HL-60/S4 treated with phorbol 12-myristate 13-acetate at 8.2 ng/mL for 4 days and 3 days (cell line): Measurements from ENCODE around the gene SELPLG.
"Not testable (repeated sequence)": the region's sequence is repeated elsewhere in the genome, so short reads cannot be mapped to it uniquely, and the experiment has no call there.

ENCODE experiments used
- in situ Hi-C: fragments of 300-500 bp; cut with MboI; formaldehyde crosslinking; loops from 2 replicates; pipeline ENCODE4 v1.15.0; 2022; ENCODE audit warnings: low sequenced_read_pairs

SELPLG gene

DNA sequence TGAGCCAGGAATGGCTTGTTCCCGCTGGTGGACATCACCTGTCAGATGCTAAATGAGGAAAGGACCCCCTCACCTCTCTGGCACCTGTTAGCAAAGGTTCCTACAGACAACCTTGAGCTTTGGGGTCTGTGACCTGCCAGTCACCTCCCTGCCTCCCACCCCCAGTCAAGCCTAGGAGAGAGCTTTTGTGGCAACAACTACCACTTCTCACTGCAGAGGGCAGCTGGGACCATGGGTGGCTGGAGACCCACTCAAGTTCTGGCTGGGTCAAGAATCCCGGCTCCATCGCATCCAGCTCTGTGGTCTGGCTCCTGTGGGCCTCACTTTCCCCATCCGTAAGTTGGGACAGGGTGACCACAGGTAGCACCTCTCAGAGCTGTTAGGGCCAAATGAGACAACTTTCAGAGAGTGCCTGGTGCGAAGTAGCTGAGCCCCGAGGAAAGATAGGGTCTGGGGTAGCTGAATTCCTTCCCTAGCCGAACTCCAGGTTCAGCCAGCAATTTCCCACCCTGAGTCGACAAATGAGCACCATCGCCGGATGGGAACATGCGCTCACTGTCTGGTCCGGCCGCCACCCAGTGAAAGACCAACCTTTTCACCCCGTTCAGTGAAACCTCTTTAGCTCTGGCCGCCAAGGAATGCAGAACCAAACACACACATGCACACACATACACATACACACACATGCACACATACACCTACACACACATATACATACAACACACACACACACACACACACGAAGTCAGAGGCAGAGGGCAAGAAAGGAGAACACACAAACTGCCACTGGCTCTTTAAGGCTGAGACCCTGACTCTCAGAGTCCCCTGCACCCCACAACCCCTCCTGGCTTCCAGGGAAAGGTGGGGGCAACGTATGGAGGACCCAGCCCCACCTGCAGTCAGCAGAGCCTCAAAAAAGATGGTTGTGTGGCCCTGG, 37.7 kb downstream of the SELPLG start:
- in situ Hi-C loops, result no loop called here

DNA sequence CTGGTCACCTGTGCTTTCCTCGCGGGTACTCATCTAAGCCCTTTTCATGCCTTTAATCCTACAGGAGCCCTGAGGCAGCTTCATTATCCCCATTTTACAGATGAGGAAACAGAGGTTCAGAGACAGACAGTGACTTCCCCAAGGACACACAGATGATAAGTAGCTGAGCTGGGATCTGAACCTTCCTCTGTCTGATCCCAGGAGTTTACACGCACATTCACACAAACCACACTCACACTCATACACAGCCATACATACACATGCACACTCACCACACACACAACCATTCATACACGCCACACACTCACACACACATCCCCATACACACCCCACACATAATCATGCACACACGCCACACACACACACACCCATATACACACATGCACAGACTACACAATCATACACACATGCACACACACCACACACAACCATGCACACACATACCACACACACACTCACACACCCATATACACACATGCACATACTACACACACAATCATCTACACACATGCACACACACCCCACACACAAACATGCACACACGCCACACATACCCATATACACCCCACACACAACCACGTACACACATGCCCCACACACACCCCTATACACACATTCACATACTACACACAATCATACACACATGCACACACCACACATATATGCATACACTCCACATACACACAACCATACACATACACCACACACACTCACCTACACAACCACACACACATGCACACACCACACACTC, 38.6 kb downstream of the SELPLG start:
- in situ Hi-C loops, result no loop called here

DNA sequence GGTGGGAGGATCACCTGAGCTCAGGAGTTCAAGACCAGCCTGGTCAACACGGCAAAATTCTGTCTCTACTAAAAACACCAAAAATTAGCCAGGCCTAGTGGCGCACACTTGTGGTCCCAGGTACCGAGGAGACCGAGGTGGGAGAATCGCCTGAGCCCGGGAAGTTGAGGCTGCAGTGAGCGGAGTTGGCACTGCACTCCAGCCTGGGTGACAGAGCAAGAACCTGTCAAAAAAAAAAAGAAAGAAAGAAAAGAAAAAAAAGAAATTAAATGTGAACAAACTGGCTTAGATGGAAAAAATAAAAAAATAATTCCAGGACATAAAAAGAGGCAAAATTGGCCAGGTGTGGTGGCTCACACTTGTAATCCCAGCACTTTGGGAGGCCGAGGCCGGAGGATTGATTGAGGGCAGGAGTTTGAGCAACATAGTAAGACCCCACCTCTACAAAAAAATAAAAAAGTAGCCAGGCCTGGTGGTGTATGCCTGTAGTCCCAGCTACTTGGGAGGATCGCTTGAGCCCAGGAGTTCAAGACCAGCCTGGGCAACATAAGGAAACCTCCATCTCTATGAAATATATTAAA, 39.3 kb downstream of the SELPLG start:
- in situ Hi-C loops, result no loop called here

DNA sequence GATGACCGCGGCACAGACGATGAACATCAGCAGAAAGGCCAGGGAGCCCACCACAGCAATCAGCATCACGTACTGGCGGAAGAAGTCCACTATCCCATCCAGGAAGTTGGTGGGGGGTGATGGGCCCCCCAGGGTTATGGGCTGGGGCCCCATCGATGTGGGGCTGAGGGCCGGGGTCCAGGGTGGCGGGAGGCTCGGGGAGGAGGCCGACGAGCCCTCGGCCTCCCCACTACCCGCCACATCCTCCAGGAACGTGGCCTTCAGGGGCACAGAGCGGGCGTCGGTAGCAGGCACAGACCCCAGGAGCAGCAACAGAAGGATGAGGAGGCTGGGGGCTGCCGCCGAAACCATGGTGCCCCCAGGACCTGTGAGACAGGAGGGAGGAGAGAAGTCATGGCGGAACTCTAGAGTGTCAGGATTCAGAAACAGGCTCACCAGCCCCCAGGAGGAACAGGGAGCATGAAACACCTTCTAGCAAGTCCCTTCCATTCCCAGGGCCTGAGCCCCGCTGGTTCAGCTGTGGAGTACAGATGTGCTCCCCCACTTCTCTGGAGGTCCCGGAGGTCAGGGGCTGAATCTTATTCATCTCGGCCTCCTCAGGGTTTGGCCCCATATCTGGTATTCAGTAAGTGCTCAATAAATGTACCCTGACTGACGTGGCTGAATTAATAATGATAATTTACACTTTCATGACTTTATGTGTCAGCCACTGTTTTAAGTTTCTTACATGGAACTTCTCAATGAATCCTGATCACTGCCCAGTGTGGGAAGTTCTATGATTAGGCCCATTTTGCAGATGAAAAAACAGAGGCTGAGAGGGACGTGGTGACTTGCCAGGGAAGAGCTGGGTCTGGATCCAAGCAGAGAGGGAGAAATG, 41.4 kb downstream of the SELPLG start:
- in situ Hi-C loops, result no loop called here

DNA sequence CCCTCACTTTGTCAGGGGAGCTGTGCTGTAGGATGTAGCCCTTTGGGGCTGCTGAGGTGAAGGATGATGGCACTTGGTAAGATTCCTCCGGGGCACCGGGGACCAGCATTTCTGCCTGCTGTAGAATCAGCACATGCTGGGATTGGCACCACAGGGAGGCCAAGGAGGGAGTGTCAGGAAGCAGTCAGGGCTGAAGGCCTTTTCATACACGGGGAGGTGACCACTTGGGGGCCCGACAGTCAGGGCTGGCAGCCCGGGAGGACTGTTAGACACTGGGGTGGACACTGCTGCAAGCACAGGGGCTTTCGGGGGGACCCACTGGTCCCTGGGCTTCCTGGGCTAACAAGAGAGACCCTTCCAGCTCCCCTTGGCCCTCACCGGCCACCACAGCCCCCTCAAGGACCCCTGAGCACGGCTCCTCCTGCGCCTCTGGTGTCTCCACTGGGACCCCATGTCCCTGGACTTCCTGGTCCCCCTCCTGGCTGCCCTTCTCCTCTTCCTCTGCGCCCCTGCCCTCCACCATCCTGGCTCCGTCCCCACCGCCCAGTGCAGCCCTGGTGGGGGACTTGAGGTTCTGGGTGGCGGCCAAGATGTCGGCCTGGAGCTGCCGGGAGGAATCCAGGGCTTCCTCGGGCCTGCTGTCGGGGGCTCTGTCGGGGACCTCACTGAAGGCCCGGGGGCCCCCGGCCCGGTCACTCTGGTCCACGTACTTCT, 42.3 kb downstream of the SELPLG start:
- in situ Hi-C loops, result no loop called here

DNA sequence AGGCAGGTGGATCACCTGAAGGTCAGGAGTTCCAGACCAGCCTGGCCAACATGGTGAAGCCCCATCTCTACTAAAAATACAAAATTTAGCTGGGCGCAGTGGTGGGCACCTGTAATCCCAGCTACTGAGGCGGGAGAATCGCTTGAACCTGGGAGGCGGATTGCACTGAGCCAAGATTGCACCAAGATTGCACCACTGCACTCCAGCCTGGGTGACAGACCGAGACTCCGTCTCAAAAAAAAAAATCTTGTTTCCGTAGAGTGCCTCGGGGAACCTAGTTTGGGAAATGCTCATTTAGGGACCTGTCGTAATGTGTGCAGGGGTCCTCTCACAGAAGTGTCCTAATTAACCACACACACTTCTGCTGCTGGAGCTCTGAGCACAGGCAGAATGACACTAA, 43.2 kb downstream of the SELPLG start:
- in situ Hi-C loops, result not testable (repeated sequence)

DNA sequence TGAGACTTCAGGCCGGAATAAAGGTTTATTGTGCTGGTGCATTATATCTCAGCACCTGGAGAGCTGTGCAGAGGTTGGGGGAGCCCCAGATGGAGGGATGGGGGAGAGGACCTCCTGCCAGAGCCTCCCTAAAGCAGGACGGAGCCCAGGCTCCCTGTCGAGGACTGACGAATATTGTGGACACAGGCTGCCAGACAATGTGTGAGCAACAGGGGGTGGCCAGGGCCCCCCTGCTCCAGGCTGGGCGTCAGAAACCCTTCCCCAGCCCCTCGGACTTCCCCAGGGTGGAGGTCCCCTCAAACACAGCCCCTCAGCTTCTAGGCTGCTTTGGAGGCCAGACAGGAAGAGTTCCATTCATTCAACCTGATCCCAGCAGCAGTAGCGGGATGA, 43.9 kb downstream of the SELPLG start:
- in situ Hi-C loops, result no loop called here

DNA sequence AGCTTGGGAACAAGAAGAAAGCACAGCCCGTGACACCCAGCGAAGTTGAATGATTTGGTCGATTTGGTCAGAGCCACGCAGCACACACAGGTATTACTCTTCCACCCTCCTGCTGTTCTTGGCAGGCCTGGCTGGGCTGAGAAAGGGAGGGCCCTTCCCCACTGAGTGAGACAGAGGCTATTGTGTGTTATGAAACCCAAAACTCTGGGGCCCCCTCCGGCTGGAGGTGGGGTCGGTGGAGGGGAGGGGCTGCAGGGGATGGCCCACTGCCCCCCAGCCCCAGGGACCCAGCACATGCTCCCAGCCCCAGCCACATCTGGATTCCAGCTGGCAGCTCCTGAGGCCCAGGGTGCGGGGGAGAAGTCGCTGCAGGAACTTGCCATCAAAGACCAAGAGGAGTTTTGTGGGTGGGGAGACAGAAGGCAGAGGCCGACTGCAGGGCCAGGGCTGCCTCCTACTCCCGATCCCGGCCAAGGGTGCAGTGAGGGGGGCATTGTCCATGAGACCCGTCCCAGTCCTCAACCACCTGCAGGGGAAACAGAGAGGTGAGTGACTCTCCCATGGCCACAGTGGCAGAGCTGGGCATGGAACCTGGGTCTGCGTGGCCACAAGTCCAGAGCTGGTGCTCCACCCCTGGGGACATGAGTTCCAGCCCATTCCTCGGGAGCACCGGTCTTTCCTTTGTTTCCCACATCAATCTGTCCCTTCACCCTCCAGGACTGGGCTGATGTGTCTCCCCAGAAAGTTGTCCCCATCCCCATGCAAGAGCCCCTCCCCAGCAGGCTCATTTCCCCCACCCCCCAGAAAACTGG, 44.5 kb downstream of the SELPLG start:
- in situ Hi-C loops, result no loop called here

DNA sequence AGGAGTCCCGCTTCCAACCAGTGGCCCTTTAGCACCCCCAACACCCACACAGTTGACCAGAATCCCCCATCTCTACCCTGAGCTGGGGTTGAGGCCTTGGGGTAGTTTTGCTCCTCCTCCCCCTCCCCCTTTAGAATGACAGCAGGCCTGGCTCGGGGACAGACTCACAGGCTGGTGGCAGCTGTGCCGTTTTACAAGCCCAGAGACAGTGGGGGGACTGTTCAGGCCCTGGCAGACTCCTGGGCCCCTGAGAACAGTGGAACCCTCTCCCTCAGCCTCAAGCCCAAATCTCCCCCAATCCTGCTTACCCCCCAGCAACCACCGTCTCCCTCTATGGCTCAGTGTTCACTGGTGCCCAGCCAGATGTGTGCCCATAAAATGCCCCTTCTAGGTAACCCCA, 45.9 kb downstream of the SELPLG start:
- in situ Hi-C loops, result no loop called here

DNA sequence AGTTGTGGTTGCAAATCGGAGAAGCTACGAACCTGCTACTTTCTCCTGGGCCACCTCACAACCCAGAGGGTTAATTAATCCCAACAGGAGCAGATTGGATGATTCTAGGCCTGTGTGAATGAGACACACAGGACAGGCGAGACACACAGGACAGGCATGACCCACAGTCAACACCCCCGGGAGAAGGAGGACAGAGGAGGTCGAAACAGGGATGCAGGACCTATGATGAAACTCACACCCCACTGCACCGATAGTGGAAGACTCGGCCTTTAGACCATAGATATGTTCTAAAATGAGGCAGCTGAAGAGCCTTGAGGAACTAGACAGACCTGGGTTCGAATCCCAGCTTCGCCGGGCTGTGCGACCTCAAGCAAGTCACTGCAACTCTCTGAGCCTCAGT, 47.4 kb downstream of the SELPLG start:
- in situ Hi-C loops, result no loop called here

DNA sequence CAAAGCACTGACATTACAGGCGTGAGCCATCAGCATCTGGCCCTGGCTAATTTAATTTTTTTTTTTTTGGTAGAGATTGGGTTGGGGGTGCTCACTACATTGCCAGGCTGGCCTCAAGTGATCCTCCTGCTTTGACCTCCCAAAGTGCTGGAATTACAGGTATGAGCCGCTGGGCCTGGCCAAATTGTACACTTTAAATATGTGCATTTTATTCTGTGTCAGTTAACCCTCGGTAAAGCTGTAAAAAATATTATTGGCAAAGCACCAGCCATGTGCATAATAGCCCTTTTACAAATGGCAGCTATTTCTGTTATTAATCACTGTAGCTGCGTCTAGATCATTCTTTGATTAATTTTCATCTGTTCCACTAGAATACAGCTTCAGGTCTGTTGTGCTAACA, 47.8 kb downstream of the SELPLG start:
- in situ Hi-C loops, result no loop called here

DNA sequence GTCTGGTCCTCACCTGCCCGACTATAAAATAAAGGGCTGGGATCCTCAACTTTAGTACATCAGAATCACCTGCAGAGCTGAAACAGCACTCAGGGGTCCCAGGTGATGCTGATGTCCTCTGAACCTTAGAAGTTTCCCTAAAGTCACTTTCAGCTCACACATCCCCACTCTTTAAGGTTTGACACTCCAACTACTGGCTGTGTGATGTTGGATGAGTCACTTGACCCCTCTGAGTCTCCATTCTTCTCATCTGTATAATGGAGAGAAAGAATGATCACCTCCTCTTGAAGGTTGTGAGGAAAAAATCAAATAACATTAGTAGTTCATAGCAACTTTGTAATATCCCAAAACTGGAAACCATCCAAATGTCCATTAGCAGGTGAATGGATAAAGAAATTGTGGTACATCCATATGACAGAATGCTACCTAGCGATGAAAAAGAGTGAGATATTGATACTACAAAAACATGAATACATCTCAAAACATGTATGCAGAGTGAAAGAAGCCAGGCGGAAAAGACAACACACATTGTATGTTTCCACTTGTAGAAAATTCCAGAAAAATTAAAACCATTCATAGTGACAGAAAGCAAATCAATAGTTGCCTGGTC, 49.1 kb downstream of the SELPLG start:
- in situ Hi-C loops, result no loop called here

DNA sequence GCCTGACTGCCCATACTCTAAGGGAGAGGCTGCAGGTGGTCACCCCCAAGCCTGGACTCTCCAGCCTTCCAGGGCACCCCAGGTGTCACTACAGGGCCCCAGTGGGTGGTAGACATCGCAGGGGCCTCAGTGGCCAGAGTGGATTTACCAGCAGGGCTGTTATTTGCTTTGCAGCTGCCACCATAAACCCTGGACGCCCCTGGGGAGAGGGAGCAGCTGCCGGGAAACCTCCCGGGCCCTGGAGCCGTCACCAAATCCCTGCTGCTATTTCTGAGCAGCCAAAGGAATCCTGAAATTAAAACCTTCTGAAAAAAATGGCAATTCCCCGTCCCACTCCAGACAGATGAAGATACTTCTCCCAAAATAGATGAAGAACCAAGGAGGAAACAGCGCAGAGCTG, 49.7 kb downstream of the SELPLG start:
- in situ Hi-C loops, result no loop called here

DNA sequence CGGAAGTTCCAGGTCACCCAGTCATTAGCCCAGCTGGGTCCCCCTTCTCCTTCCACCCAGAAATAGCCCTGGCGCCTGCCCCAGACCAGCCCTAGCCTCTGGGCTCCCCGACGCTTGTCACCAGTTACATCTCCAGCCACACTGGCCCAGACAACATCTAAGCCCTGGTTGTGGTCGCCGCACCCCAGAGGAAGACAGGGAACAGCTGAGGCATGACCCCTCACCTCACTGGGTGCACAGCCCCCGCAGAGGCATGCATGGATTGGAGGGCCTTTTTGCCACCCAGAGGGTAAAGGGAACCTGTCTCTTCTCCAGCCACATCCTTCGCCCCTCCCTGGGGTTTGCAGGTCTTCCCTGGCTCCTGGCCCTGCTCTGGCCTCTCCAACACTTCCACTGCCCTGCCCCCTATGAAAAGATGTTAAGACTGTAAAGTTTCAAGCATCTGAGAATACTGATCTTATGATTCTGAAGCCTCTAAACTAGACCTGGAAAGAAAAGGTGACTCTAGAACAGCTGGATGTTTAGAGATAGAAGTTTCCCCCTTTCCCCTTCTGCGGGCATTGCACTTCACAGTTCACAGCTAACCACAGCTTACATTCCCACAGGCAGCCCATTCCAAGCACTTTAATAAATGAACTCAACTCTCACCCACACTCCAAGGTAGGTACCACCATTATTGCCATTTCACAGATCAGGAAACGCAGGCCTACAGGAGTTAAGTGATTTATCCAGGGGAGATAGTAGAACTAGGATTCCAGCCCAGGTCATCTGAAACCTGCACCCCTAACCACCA, 50.5 kb downstream of the SELPLG start:
- in situ Hi-C loops, result no loop called here

DNA sequence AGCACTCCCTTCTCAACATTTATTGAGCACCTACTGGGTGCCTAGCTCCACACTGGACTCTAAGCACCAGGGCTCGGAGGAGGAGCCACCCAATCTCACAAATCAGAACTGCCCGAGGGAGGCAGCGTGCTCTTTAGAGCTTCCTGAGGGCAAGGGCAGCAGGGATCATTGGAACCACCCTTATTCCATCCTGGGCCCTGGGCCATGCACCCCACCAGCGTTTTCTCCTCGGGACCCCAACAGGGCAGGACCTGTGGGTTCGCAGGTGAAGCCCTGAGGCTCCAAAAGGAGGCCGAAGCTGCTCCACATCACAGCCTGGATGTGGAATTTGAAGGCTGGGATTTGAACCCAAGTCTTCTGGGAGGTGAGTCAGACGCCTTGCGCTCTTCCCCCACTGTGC, 51.2 kb downstream of the SELPLG start:
- in situ Hi-C loops, result no loop called here

DNA sequence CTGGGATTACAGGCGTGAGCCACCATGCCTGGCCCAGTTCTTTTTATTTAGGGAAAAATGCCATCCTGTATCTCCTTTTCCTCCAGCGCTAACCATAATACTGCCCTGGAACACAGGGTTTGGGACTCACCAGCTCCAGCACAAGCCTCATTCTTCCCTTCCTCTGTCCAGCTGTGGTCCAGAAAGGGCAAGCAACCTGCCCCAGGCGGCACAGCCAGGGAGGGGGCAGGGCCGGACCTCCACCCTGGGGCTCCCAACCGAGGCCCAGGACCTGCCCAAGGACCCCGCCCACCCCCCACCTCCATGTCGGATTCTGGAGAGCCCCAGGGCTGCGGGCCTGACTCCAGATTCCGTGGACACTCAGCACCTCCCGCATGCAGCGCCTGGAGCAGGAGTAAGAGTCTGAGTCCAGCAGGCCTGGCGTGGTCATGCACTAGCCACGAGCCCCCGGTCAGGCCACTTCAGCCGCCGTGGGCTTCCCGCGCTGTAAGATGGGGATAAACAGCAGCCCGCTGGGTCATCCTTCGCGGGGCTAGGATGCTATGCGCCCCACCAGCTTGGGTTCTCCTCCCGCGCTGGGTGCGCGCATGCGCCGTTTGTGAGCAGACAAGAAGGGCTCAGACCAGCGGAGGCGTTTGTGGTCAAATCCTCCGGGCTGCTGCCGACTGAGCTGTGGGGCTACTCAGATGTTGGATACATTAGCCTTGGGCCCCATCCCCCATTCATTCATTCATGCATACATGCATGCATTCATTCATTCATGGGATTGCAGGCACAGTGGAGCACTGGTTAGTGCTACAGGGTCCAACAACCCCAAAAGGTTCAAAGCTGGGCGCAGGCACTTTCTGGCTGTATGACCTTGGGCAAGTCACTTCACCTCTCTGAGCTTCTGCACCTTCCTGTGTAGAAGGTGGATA, 52.1 kb downstream of the SELPLG start:
- in situ Hi-C loops, result no loop called here

DNA sequence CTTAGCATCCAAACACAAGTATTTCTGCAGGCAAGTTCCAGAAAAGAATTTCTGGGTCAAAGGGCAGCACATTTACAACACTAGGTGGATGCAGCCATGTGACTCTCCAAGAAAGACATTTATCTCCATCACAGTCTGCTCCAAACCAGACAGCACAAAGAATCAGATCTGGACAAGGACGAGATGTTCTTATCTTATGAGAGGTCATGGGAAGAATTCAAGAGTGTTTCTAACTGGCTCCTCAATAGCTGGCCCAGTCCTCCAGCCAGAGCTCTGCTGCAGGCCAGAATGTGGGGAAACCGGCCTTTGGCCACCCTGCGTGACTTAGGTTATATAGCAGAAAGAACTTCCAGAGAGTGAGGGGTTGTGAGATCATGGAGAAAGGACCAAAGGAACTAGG, 53.2 kb downstream of the SELPLG start:
- in situ Hi-C loops, result no loop called here
